ENCODE results near the gene TMEM239. TPM values are rescaled to one million over a fixed set of nuclear protein-coding genes. Genes with fewer than 3 reads are reported as not detected.

Gene TMEM239
- total and polyA plus RNA-seq, 12 donors, result 0.08 TPM; not detected in 11

GRCh38 chr20:2800521-2801285, 15.5 kb upstream of the TMEM239 start, which contains the start of gene CPXM1:
TSS of gene CPXM1 (minus strand) at chr20:2800627. CDS start at chr20:2800572, 55 bp downstream.
- WGBS, 4 donors, result 3 to 8% (median 6%) methylated on average over 10 to 51 of the region's 52 CpGs
- H3K36me3 ChIP-seq (replicated peaks in 1 of 2), result no peaks in the 10 kb centered on the region
- intact Hi-C loops (cut with DNase I), result no loop called here
- H3K4me1 ChIP-seq (replicated peaks in 1 of 2), result peaks cover 0 to 5% of the 10 kb centered on the region in 2 donors
- peak within 1 kb of the TSS in 1 of 4 donors; percentile 42 for H3K4me3 ChIP-seq
- peaks cover 43% of the 10 kb centered on the region for H3K27me3 ChIP-seq
- TF ChIP-seq POLR2A (IDR thresholded peaks at IDR 0.05) (no peak), CTCF (IDR thresholded peaks at IDR 0.05) (no peak)
- no peak within 1 kb of the TSS for H3K27ac ChIP-seq
- H3K9me3 ChIP-seq (replicated peaks in 1 of 3), result no peaks in the 10 kb centered on the region
- no peak for DNase-seq

- H3K36me3 ChIP-seq (replicated peaks in 1 of 2), result no peaks in the 10 kb centered on the region
- no peak overlapping the region for H3K27ac ChIP-seq
- no peaks in the 10 kb centered on the region for H3K9me3 ChIP-seq (replicated peaks in 1 of 3)
- TF ChIP-seq POLR2A (IDR thresholded peaks at IDR 0.05), result no peak
- TF ChIP-seq CTCF (IDR thresholded peaks at IDR 0.05), result no peak
- no peak overlapping the region for H3K4me3 ChIP-seq
- intact Hi-C loops (cut with DNase I), result no loop called here
- DNase-seq, result no peak
- 5 to 17% (median 14%) methylated on average over 13 of the region's 13 CpGs for WGBS, 4 donors
- H3K4me1 ChIP-seq (replicated peaks in 1 of 2), result peaks cover 0 to 5% of the 10 kb centered on the region in 2 donors
- H3K27me3 ChIP-seq, result peaks cover 46% of the 10 kb centered on the region
Measured at GRCh38 chr20:2801286-2801728, 14.9 kb upstream of the TMEM239 start.

- H3K27me3 ChIP-seq, result peaks cover 41% of the 10 kb centered on the region
- no peak overlapping the region for H3K4me3 ChIP-seq
- 48 to 59% (median 53%) methylated on average over 16 of the region's 16 CpGs for WGBS, 4 donors
- TF ChIP-seq CTCF (IDR thresholded peaks at IDR 0.05), result no peak
- TF ChIP-seq POLR2A (IDR thresholded peaks at IDR 0.05), result no peak
- peaks cover 0 to 5% of the 10 kb centered on the region in 2 donors for H3K4me1 ChIP-seq (replicated peaks in 1 of 2)
- no peaks in the 10 kb centered on the region for H3K36me3 ChIP-seq (replicated peaks in 1 of 2)
- H3K9me3 ChIP-seq (replicated peaks in 1 of 3), result no peaks in the 10 kb centered on the region
- H3K27ac ChIP-seq, result no peak overlapping the region
- intact Hi-C loops (cut with DNase I), result no loop called here
- no peak for DNase-seq
Measured at GRCh38 chr20:2804041-2804828, 11.9 kb upstream of the TMEM239 start.

Measured in adrenal gland (tissue), 12 donors.